Glutamatergic neuron (in vitro differentiated cells): Measurements from ENCODE around the gene EXOC4. TPM values are rescaled to one million over a fixed set of nuclear protein-coding genes. Genes with fewer than 3 reads are reported as not detected.

Source experiments
- DNase-seq: peaks from one replicate; pipeline ENCODE4 v3.0.0; 2022
- H3K27ac Mint-ChIP-seq: one replicate; pipeline ENCODE4 v1.8.0; 2020; ENCODE audit warnings: mild to moderate bottlenecking, mixed read lengths, inconsistent platforms; ENCODE audit not compliant: unreplicated experiment
- H3K27me3 Mint-ChIP-seq: one replicate; pipeline ENCODE4 v1.8.0; 2020; ENCODE audit warnings: mild to moderate bottlenecking, moderate library complexity, mixed read lengths, inconsistent platforms; ENCODE audit not compliant: unreplicated experiment
- H3K36me3 Mint-ChIP-seq: one replicate; pipeline ENCODE4 v1.8.0; 2020; ENCODE audit warnings: mild to moderate bottlenecking, mixed read lengths, inconsistent platforms; ENCODE audit not compliant: unreplicated experiment
- H3K4me1 Mint-ChIP-seq: one replicate; pipeline ENCODE4 v1.8.0; 2020; ENCODE audit warnings: mild to moderate bottlenecking, low read depth, mixed read lengths, inconsistent platforms; ENCODE audit not compliant: unreplicated experiment
- H3K4me3 Mint-ChIP-seq: one replicate; pipeline ENCODE4 v1.8.0; 2020; ENCODE audit warnings: mild to moderate bottlenecking, mixed read lengths, inconsistent platforms; ENCODE audit not compliant: unreplicated experiment
- H3K9me3 Mint-ChIP-seq: one replicate; pipeline ENCODE4 v1.8.0; 2020; ENCODE audit warnings: mild to moderate bottlenecking, moderate library complexity, mixed read lengths, inconsistent platforms; ENCODE audit not compliant: unreplicated experiment
- total RNA-seq: library from RNA; stranded (reverse); fragmentation: NEBNext Ultra II Directional; extraction: Animal tissue kit (Norgen Biotek cat#: 25700); gene quantifications from one replicate; pipeline ENCODE4 v1.2.1, GENCODE V29; 2021; ENCODE audit not compliant: unreplicated experiment
- TF ChIP-seq, protein P1 (sequence below): fragments of 200-600 bp; sonication (generic); IDR thresholded peaks from one replicate; pipeline ENCODE4 v1.5.0; 2021; ENCODE audit not compliant: partially characterized antibody, unreplicated experiment

EXOC4 gene
- total RNA-seq, 1 donor from 2014 or later, result 73.8 TPM

DNA sequence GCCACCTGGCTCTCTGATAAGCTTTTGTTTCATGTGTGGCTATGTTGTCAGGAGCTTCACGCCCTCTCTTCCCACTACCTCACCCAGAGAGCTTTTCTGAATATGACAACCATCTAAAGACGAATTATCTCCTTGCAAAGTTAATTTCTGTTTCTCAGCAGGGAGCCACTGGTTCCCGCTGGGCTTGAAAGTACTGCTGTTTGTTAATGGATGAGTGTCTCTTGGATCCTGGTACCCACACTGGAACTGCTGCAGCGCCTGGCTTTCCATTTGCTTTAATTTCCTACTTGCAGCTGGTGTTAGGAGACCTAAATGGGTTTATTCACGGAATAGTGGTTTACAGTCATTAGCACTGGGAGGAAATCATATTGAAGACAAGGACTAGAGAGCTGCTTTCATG is 606.4 kb downstream of the EXOC4 start:
- Mint-ChIP-seq H3K27ac (no peak overlapping the region), H3K4me1 (peaks cover 18% of the 10 kb centered on the region), H3K27me3 (no peaks in the 10 kb centered on the region), H3K4me3 (no peak overlapping the region), H3K36me3 (no peaks in the 10 kb centered on the region), H3K9me3 (peaks cover 2% of the 10 kb centered on the region)
- DNase-seq, result no peak
- TF ChIP-seq, protein P1, sequence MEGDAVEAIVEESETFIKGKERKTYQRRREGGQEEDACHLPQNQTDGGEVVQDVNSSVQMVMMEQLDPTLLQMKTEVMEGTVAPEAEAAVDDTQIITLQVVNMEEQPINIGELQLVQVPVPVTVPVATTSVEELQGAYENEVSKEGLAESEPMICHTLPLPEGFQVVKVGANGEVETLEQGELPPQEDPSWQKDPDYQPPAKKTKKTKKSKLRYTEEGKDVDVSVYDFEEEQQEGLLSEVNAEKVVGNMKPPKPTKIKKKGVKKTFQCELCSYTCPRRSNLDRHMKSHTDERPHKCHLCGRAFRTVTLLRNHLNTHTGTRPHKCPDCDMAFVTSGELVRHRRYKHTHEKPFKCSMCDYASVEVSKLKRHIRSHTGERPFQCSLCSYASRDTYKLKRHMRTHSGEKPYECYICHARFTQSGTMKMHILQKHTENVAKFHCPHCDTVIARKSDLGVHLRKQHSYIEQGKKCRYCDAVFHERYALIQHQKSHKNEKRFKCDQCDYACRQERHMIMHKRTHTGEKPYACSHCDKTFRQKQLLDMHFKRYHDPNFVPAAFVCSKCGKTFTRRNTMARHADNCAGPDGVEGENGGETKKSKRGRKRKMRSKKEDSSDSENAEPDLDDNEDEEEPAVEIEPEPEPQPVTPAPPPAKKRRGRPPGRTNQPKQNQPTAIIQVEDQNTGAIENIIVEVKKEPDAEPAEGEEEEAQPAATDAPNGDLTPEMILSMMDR, result no peak

DNA sequence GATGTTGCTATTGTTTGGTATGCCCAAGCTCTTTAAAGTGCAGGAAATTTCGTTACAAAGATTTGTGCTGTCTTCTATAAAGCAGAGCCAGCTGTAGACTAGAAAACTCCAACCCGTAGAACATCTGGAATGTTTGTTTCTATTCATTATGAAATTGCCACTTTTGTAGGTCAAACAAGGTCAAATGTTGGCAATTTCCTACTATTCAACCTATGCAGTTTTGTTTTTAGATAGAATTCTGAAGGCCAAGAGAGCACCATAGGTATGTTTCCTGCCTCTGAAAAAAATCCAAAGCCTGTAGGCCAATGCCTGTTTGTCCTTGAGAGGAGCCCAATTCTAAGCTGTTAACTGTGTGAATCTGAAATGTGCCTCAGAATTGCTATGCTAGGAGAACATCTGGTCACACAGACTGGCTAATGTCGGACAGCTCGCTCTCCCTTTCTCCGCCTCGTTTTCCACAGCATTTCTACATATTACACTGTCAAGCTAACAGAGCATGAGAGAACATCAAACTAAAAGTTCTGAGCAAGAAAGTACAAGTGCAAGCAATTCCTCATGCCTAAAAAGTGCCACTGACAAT is 607.1 kb downstream of the EXOC4 start:
- no peak for DNase-seq
- H3K27ac Mint-ChIP-seq, result no peak overlapping the region
- H3K4me1 Mint-ChIP-seq, result peaks cover 13% of the 10 kb centered on the region
- TF ChIP-seq, protein P1, result no peak
- no peaks in the 10 kb centered on the region for H3K36me3 Mint-ChIP-seq
- H3K27me3 Mint-ChIP-seq, result no peaks in the 10 kb centered on the region
- no peak overlapping the region for H3K4me3 Mint-ChIP-seq
- peaks cover 2% of the 10 kb centered on the region for H3K9me3 Mint-ChIP-seq

DNA sequence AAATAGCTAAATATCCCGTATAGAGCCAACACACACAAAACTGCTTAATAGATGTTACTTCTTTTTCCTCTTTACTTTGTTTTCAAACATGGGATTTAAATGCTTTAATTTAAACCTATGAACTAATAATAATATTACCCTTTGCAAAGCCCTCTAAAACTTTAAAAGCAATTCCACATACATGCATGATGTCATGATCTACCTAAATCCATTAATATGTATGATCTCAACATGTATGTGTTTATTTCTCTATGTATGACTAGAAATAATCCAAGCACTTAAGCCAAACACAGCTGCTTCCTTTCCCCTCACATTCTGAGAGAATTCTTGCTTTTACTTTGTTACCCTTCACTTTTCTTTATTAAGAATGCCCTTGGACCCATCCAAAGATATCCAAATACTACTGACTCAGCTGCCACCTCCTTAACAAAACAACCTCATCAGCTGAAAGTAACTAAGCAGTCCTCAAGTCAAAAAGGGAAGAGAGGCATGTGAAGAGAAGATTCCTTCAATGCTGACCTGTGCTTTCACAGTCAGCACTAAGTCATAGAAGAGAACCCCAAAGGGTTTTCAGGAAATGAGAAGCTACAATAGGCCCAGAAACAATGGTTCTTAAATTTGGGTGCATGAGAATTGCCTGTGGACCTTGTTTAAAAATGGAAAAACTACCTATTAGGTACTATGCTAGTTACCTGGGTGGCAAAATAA is 607.9 kb downstream of the EXOC4 start:
- H3K27me3 Mint-ChIP-seq, result no peaks in the 10 kb centered on the region
- no peak for DNase-seq
- no peaks in the 10 kb centered on the region for H3K36me3 Mint-ChIP-seq
- no peak overlapping the region for H3K4me3 Mint-ChIP-seq
- peaks cover 2% of the 10 kb centered on the region for H3K9me3 Mint-ChIP-seq
- TF ChIP-seq, protein P1, result no peak
- H3K27ac Mint-ChIP-seq, result no peak overlapping the region
- H3K4me1 Mint-ChIP-seq, result peaks cover 13% of the 10 kb centered on the region

DNA sequence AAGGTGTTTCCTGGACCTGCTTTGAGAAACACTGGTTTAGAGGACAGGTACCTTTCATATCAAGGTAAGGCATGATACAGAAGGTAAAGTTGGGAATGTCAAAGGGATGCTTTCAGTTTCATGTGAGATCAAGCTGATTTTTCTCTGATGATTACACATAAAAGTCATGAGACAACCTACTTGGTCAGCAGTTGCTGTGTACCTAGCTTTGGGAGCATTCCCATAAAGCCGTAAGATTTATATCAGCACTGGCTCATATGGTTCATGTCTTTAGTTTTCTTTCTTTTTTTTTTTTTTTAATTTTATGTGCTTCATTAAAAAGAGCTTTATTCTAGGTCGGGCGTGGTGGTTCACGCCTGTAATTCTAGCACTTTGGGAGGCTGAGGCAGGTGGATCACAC is 609.0 kb downstream of the EXOC4 start:
- H3K9me3 Mint-ChIP-seq, result peaks cover 2% of the 10 kb centered on the region

More for the DNA sequence above, 609.0 kb downstream of the EXOC4 start:
- no peak overlapping the region for H3K27ac Mint-ChIP-seq
- TF ChIP-seq, protein P1, result no peak
- no peaks in the 10 kb centered on the region for H3K27me3 Mint-ChIP-seq
- H3K36me3 Mint-ChIP-seq, result no peaks in the 10 kb centered on the region
- DNase-seq, result no peak
- peaks cover 13% of the 10 kb centered on the region for H3K4me1 Mint-ChIP-seq
- no peak overlapping the region for H3K4me3 Mint-ChIP-seq
